Measurements from ENCODE around the gene HAPLN2.

DNA sequence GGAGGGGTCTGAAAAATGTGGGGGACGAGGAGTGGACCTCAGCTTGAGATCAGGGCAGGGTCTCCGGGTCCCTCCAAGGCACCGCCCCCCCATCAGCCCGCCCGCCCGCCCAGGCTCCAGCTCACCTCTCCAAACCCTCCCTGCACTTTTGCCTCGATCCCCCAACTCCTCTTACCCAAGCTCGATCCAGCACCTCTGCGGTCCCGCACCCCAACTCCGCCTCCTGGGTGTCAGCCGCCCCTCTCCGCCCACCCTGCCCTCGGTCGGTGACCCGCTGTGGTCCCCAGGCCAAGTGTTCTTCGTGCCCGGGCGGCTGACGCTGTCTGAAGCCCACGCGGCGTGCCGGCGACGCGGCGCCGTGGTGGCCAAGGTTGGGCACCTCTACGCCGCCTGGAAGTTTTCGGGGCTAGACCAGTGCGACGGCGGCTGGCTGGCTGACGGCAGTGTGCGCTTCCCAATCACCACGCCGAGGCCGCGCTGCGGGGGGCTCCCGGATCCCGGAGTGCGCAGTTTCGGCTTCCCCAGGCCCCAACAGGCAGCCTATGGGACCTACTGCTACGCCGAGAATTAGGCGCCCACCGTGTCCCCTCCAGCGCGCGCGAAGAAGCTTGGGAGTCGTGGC is 5.7 kb downstream of the HAPLN2 start:
- TF ChIP-seq, protein P1, sequence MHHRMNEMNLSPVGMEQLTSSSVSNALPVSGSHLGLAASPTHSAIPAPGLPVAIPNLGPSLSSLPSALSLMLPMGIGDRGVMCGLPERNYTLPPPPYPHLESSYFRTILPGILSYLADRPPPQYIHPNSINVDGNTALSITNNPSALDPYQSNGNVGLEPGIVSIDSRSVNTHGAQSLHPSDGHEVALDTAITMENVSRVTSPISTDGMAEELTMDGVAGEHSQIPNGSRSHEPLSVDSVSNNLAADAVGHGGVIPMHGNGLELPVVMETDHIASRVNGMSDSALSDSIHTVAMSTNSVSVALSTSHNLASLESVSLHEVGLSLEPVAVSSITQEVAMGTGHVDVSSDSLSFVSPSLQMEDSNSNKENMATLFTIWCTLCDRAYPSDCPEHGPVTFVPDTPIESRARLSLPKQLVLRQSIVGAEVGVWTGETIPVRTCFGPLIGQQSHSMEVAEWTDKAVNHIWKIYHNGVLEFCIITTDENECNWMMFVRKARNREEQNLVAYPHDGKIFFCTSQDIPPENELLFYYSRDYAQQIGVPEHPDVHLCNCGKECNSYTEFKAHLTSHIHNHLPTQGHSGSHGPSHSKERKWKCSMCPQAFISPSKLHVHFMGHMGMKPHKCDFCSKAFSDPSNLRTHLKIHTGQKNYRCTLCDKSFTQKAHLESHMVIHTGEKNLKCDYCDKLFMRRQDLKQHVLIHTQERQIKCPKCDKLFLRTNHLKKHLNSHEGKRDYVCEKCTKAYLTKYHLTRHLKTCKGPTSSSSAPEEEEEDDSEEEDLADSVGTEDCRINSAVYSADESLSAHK (tag by site-specific recombination; IDR thresholded peaks at IDR 0.05), result peak; percentile 14; the same call in 1 of the 2 replicates
- TF ChIP-seq, protein P2, sequence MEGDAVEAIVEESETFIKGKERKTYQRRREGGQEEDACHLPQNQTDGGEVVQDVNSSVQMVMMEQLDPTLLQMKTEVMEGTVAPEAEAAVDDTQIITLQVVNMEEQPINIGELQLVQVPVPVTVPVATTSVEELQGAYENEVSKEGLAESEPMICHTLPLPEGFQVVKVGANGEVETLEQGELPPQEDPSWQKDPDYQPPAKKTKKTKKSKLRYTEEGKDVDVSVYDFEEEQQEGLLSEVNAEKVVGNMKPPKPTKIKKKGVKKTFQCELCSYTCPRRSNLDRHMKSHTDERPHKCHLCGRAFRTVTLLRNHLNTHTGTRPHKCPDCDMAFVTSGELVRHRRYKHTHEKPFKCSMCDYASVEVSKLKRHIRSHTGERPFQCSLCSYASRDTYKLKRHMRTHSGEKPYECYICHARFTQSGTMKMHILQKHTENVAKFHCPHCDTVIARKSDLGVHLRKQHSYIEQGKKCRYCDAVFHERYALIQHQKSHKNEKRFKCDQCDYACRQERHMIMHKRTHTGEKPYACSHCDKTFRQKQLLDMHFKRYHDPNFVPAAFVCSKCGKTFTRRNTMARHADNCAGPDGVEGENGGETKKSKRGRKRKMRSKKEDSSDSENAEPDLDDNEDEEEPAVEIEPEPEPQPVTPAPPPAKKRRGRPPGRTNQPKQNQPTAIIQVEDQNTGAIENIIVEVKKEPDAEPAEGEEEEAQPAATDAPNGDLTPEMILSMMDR (tag by site-specific recombination; IDR thresholded peaks at IDR 0.05), result no peak
- TF ChIP-seq ZSCAN30 (tag by site-specific recombination; IDR thresholded peaks at IDR 0.05), result no peak
- TF ChIP-seq YY2 (tag by site-specific recombination; IDR thresholded peaks at IDR 0.05), result no peak
- TF ChIP-seq, protein P3, sequence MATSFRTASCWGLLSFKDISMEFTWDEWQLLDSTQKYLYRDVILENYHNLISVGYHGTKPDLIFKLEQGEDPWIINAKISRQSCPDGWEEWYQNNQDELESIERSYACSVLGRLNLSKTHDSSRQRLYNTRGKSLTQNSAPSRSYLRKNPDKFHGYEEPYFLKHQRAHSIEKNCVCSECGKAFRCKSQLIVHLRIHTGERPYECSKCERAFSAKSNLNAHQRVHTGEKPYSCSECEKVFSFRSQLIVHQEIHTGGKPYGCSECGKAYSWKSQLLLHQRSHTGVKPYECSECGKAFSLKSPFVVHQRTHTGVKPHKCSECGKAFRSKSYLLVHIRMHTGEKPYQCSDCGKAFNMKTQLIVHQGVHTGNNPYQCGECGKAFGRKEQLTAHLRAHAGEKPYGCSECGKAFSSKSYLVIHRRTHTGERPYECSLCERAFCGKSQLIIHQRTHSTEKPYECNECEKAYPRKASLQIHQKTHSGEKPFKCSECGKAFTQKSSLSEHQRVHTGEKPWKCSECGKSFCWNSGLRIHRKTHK (tag by site-specific recombination; IDR thresholded peaks at IDR 0.05), result no peak
- no peak for TF ChIP-seq KLF9 (tag by site-specific recombination; IDR thresholded peaks at IDR 0.05; ENCODE audit: low read depth)
- TF ChIP-seq ZNF121 (tag by site-specific recombination; IDR thresholded peaks at IDR 0.05), result no peak
- TF ChIP-seq ZNF560 (tag by site-specific recombination; IDR thresholded peaks at IDR 0.05; ENCODE audit: borderline replicate concordance), result no peak
- TF ChIP-seq, protein P4, sequence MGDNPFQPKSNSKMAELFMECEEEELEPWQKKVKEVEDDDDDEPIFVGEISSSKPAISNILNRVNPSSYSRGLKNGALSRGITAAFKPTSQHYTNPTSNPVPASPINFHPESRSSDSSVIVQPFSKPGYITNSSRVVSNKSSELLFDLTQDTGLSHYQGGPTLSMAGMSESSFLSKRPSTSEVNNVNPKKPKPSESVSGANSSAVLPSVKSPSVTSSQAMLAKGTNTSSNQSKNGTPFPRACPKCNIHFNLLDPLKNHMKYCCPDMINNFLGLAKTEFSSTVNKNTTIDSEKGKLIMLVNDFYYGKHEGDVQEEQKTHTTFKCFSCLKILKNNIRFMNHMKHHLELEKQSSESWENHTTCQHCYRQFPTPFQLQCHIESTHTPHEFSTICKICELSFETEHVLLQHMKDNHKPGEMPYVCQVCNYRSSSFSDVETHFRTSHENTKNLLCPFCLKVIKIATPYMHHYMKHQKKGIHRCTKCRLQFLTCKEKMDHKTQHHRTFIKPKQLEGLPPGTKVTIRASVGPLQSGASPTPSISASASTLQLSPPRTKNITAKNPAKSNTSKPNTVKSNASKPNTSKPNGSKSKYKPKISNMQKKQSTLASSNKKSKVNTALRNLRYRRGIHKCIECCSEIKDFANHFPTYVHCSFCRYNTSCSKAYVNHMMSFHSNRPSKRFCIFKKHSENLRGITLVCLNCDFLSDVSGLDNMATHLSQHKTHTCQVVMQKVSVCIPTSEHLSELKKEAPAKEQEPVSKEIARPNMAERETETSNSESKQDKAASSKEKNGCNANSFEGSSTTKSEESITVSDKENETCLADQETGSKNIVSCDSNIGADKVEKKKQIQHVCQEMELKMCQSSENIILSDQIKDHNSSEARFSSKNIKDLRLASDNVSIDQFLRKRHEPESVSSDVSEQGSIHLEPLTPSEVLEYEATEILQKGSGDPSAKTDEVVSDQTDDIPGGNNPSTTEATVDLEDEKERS (tag by site-specific recombination; IDR thresholded peaks at IDR 0.05), result no peak
- no peak for TF ChIP-seq ZBTB7A (tag by site-specific recombination; IDR thresholded peaks at IDR 0.05; ENCODE audit: low read depth)
